ENCODE results near the gene CARMIL3. TPM values are rescaled to one million over a fixed set of nuclear protein-coding genes. Genes with fewer than 3 reads are reported as not detected.
A peak's percentile ranks its signal among the peaks of the same experiment; 100 is the strongest.
"Not testable (repeated sequence)": the region's sequence is repeated elsewhere in the genome, so short reads cannot be mapped to it uniquely, and the experiment has no call there.

Gene CARMIL3
- total RNA-seq, 1 donor from 2014 or later = not detected

- TF ChIP-seq CTCF (IDR thresholded peaks at IDR 0.05; ENCODE audit: insufficient read depth, low read length, severe bottlenecking) = peak; percentile 77
- no peaks in the 10 kb centered on the region for H3K36me3 ChIP-seq (ENCODE audit: control insufficient read depth, insufficient read depth, low read length)
- no peaks in the 10 kb centered on the region for H3K27me3 ChIP-seq (ENCODE audit: control insufficient read depth, insufficient read depth, low read length)
- H3K4me3 ChIP-seq (ENCODE audit: low read depth, low read length) = no peak overlapping the region
- FAIRE-seq = no peak
- DNase-seq (ENCODE audit: low read depth) = peak; percentile 71
These were observed 37.9 kb upstream of the CARMIL3 start for GRCh38 chr14:24013654-24014514.

GRCh38 chr14:24015745-24016144, 36.1 kb upstream of the CARMIL3 start:
- not testable (repeated sequence) for H3K36me3 ChIP-seq (ENCODE audit: control insufficient read depth, insufficient read depth, low read length); H3K27me3 ChIP-seq (ENCODE audit: control insufficient read depth, insufficient read depth, low read length); FAIRE-seq; DNase-seq (ENCODE audit: low read depth); H3K4me3 ChIP-seq (ENCODE audit: low read depth, low read length)

- not testable (repeated sequence) for H3K4me3 ChIP-seq (ENCODE audit: low read depth, low read length); FAIRE-seq; DNase-seq (ENCODE audit: low read depth); H3K27me3 ChIP-seq (ENCODE audit: control insufficient read depth, insufficient read depth, low read length); H3K36me3 ChIP-seq (ENCODE audit: control insufficient read depth, insufficient read depth, low read length)
These were observed 32.8 kb upstream of the CARMIL3 start for GRCh38 chr14:24018978-24019377.

- DNase-seq (ENCODE audit: low read depth) = peak; percentile 8
- FAIRE-seq; H3K4me3 ChIP-seq (ENCODE audit: low read depth, low read length); H3K27me3 ChIP-seq (ENCODE audit: control insufficient read depth, insufficient read depth, low read length); H3K36me3 ChIP-seq (ENCODE audit: control insufficient read depth, insufficient read depth, low read length): not testable (repeated sequence)
- peak; percentile 13 for TF ChIP-seq CTCF (IDR thresholded peaks at IDR 0.05; ENCODE audit: insufficient read depth, low read length, severe bottlenecking)
These were observed 31.9 kb upstream of the CARMIL3 start for GRCh38 chr14:24019944-24020343.

- not testable (repeated sequence) for DNase-seq (ENCODE audit: low read depth); H3K36me3 ChIP-seq (ENCODE audit: control insufficient read depth, insufficient read depth, low read length); FAIRE-seq; H3K27me3 ChIP-seq (ENCODE audit: control insufficient read depth, insufficient read depth, low read length); H3K4me3 ChIP-seq (ENCODE audit: low read depth, low read length)
These were observed 31.3 kb upstream of the CARMIL3 start for GRCh38 chr14:24020520-24020919.

GRCh38 chr14:24024939-24025418, 26.8 kb upstream of the CARMIL3 start:
- H3K4me3 ChIP-seq (ENCODE audit: low read depth, low read length); H3K27me3 ChIP-seq (ENCODE audit: control insufficient read depth, insufficient read depth, low read length); FAIRE-seq; DNase-seq (ENCODE audit: low read depth); H3K36me3 ChIP-seq (ENCODE audit: control insufficient read depth, insufficient read depth, low read length): not testable (repeated sequence)

- not testable (repeated sequence) for FAIRE-seq
These were observed 22.1 kb upstream of the CARMIL3 start for GRCh38 chr14:24029687-24030086.

GRCh38 chr14:24031331-24031730, 20.5 kb upstream of the CARMIL3 start:
- not testable (repeated sequence) for H3K27me3 ChIP-seq (ENCODE audit: control insufficient read depth, insufficient read depth, low read length); DNase-seq (ENCODE audit: low read depth); H3K4me3 ChIP-seq (ENCODE audit: low read depth, low read length); FAIRE-seq; H3K36me3 ChIP-seq (ENCODE audit: control insufficient read depth, insufficient read depth, low read length)

More at GRCh38 chr14:24029687-24030086, 22.1 kb upstream of the CARMIL3 start:
- not testable (repeated sequence) for H3K4me3 ChIP-seq (ENCODE audit: low read depth, low read length); H3K36me3 ChIP-seq (ENCODE audit: control insufficient read depth, insufficient read depth, low read length); H3K27me3 ChIP-seq (ENCODE audit: control insufficient read depth, insufficient read depth, low read length); DNase-seq (ENCODE audit: low read depth)

All from bronchial epithelial cell (primary cell).